Stimulated activated naive CD8-positive, alpha-beta T cell treated with anti-CD3 and anti-CD28 coated beads, Interleukin-15, Interleukin-2, amounts not matched to agents 100 ng/mL and 50 ng/mL, for 24 hours (primary cell): Measurements from ENCODE around the gene ABCA3.

Experiments
- H3K27ac Mint-ChIP-seq: one replicate; pipeline ENCODE4 v1.8.0; 2021; ENCODE audit warnings: mild to moderate bottlenecking, mixed read lengths
- H3K27me3 Mint-ChIP-seq: one replicate; pipeline ENCODE4 v1.8.0; 2021; ENCODE audit warnings: mixed read lengths
- H3K36me3 Mint-ChIP-seq: one replicate; pipeline ENCODE4 v1.8.0; 2021; ENCODE audit warnings: low read depth, mixed read lengths
- H3K4me1 Mint-ChIP-seq: one replicate; pipeline ENCODE4 v1.8.0; 2021; ENCODE audit warnings: low read depth, mixed read lengths
- H3K4me3 Mint-ChIP-seq: one replicate; pipeline ENCODE4 v1.8.0; 2021; ENCODE audit warnings: mild to moderate bottlenecking, mixed read lengths
- H3K9me3 Mint-ChIP-seq: one replicate; pipeline ENCODE4 v1.8.0; 2021; ENCODE audit warnings: mixed read lengths

ABCA3 gene

GRCh38 chr16:2333772-2334379, 6.7 kb downstream of the ABCA3 start:
- no peak overlapping the region for H3K27ac Mint-ChIP-seq
- peaks cover under 1% of the 10 kb centered on the region for H3K4me1 Mint-ChIP-seq
- peaks cover 9% of the 10 kb centered on the region for H3K27me3 Mint-ChIP-seq
- H3K36me3 Mint-ChIP-seq: no peaks in the 10 kb centered on the region
- no peak overlapping the region for H3K4me3 Mint-ChIP-seq
- no peaks in the 10 kb centered on the region for H3K9me3 Mint-ChIP-seq

GRCh38 chr16:2333231-2333630, 7.3 kb downstream of the ABCA3 start:
- H3K4me1 Mint-ChIP-seq: no peaks in the 10 kb centered on the region
- no peak overlapping the region for H3K4me3 Mint-ChIP-seq
- no peak overlapping the region for H3K27ac Mint-ChIP-seq
- H3K36me3 Mint-ChIP-seq: no peaks in the 10 kb centered on the region
- peaks cover 9% of the 10 kb centered on the region for H3K27me3 Mint-ChIP-seq
- H3K9me3 Mint-ChIP-seq: no peaks in the 10 kb centered on the region

- H3K27me3 Mint-ChIP-seq: peaks cover 9% of the 10 kb centered on the region
- H3K27ac Mint-ChIP-seq: no peak overlapping the region
- no peaks in the 10 kb centered on the region for H3K4me1 Mint-ChIP-seq
- no peaks in the 10 kb centered on the region for H3K36me3 Mint-ChIP-seq
- no peaks in the 10 kb centered on the region for H3K9me3 Mint-ChIP-seq
- H3K4me3 Mint-ChIP-seq: no peak overlapping the region
Observed at GRCh38 chr16:2331931-2332267, 8.6 kb downstream of the ABCA3 start.

- H3K4me3 Mint-ChIP-seq: no peak overlapping the region
- no peaks in the 10 kb centered on the region for H3K36me3 Mint-ChIP-seq
- H3K27ac Mint-ChIP-seq: no peak overlapping the region
- peaks cover 9% of the 10 kb centered on the region for H3K27me3 Mint-ChIP-seq
- no peaks in the 10 kb centered on the region for H3K9me3 Mint-ChIP-seq
- H3K4me1 Mint-ChIP-seq: no peaks in the 10 kb centered on the region
Observed at GRCh38 chr16:2331199-2331930, 9.2 kb downstream of the ABCA3 start.

GRCh38 chr16:2329532-2329931, 11.0 kb downstream of the ABCA3 start:
- no peaks in the 10 kb centered on the region for H3K4me1 Mint-ChIP-seq
- H3K9me3 Mint-ChIP-seq: no peaks in the 10 kb centered on the region
- H3K36me3 Mint-ChIP-seq: no peaks in the 10 kb centered on the region
- H3K27ac Mint-ChIP-seq: no peak overlapping the region
- H3K4me3 Mint-ChIP-seq: no peak overlapping the region
- peaks cover 9% of the 10 kb centered on the region for H3K27me3 Mint-ChIP-seq

- Mint-ChIP-seq H3K27ac (no peak overlapping the region), H3K4me3 (no peak overlapping the region), H3K4me1 (no peaks in the 10 kb centered on the region), H3K27me3 (peaks cover 5% of the 10 kb centered on the region), H3K36me3 (no peaks in the 10 kb centered on the region), H3K9me3 (no peaks in the 10 kb centered on the region)
Observed at GRCh38 chr16:2328428-2328827, 12.1 kb downstream of the ABCA3 start.

- Mint-ChIP-seq H3K9me3 (no peaks in the 10 kb centered on the region), H3K36me3 (no peaks in the 10 kb centered on the region), H3K4me1 (no peaks in the 10 kb centered on the region), H3K27me3 (no peaks in the 10 kb centered on the region), H3K27ac (no peak overlapping the region), H3K4me3 (no peak overlapping the region)
Observed at GRCh38 chr16:2326191-2326590, 14.3 kb downstream of the ABCA3 start.

- Mint-ChIP-seq H3K27ac (no peak overlapping the region), H3K4me3 (no peak overlapping the region), H3K4me1 (no peaks in the 10 kb centered on the region), H3K36me3 (no peaks in the 10 kb centered on the region), H3K9me3 (no peaks in the 10 kb centered on the region), H3K27me3 (no peaks in the 10 kb centered on the region)
Observed at GRCh38 chr16:2325791-2326190, 14.7 kb downstream of the ABCA3 start.

- no peaks in the 10 kb centered on the region for H3K4me1 Mint-ChIP-seq
- no peaks in the 10 kb centered on the region for H3K27me3 Mint-ChIP-seq
- H3K9me3 Mint-ChIP-seq: no peaks in the 10 kb centered on the region
- H3K27ac Mint-ChIP-seq: no peak overlapping the region
- H3K4me3 Mint-ChIP-seq: no peak overlapping the region
- H3K36me3 Mint-ChIP-seq: no peaks in the 10 kb centered on the region
Observed at GRCh38 chr16:2325181-2325580, 15.3 kb downstream of the ABCA3 start.

- no peaks in the 10 kb centered on the region for H3K36me3 Mint-ChIP-seq
- H3K27ac Mint-ChIP-seq: no peak overlapping the region
- H3K4me1 Mint-ChIP-seq: no peaks in the 10 kb centered on the region
- no peaks in the 10 kb centered on the region for H3K9me3 Mint-ChIP-seq
- no peak overlapping the region for H3K4me3 Mint-ChIP-seq
- H3K27me3 Mint-ChIP-seq: no peaks in the 10 kb centered on the region
Observed at GRCh38 chr16:2324296-2324859, 16.1 kb downstream of the ABCA3 start.

GRCh38 chr16:2323701-2324100, 16.8 kb downstream of the ABCA3 start:
- Mint-ChIP-seq H3K4me3 (no peak overlapping the region), H3K27me3 (no peaks in the 10 kb centered on the region), H3K4me1 (no peaks in the 10 kb centered on the region), H3K36me3 (no peaks in the 10 kb centered on the region), H3K27ac (no peak overlapping the region), H3K9me3 (no peaks in the 10 kb centered on the region)

GRCh38 chr16:2319606-2320005, 20.9 kb downstream of the ABCA3 start:
- H3K4me3 Mint-ChIP-seq: no peak overlapping the region
- no peaks in the 10 kb centered on the region for H3K4me1 Mint-ChIP-seq
- no peaks in the 10 kb centered on the region for H3K9me3 Mint-ChIP-seq
- no peaks in the 10 kb centered on the region for H3K36me3 Mint-ChIP-seq
- no peak overlapping the region for H3K27ac Mint-ChIP-seq
- no peaks in the 10 kb centered on the region for H3K27me3 Mint-ChIP-seq

GRCh38 chr16:2317231-2318020, 23.1 kb downstream of the ABCA3 start:
- Mint-ChIP-seq H3K27ac (no peak overlapping the region), H3K4me1 (no peaks in the 10 kb centered on the region), H3K4me3 (no peak overlapping the region), H3K36me3 (no peaks in the 10 kb centered on the region), H3K27me3 (no peaks in the 10 kb centered on the region), H3K9me3 (no peaks in the 10 kb centered on the region)

GRCh38 chr16:2308089-2308962, 32.2 kb downstream of the ABCA3 start:
- Mint-ChIP-seq H3K36me3 (no peaks in the 10 kb centered on the region), H3K4me1 (no peaks in the 10 kb centered on the region), H3K27ac (no peak overlapping the region), H3K4me3 (no peak overlapping the region), H3K27me3 (no peaks in the 10 kb centered on the region), H3K9me3 (no peaks in the 10 kb centered on the region)

GRCh38 chr16:2299915-2300192, 40.7 kb downstream of the ABCA3 start:
- Mint-ChIP-seq H3K9me3 (no peaks in the 10 kb centered on the region), H3K36me3 (no peaks in the 10 kb centered on the region), H3K27ac (no peak overlapping the region), H3K27me3 (no peaks in the 10 kb centered on the region), H3K4me3 (no peak overlapping the region), H3K4me1 (no peaks in the 10 kb centered on the region)
